Left lung (tissue), 10 donors: Measurements from ENCODE around the gene ORC2. TPM values are rescaled to one million over a fixed set of nuclear protein-coding genes. Genes with fewer than 3 reads are reported as not detected.

Experiments
- ATAC-seq: fragments of 200-7000 bp; cut with Tn5 transposase; one replicate; pipeline ENCODE4 v1.9.1; 2020; ENCODE audit warnings: moderate library complexity
- DNase-seq, 4 donors: peaks; one replicate each; pipeline ENCODE4 v3.0.0-alpha.2; 2013 to 2020
- H3K27ac ChIP-seq, 2 donors: fragments of 200-600 bp; sonication (generic) in 1 of 2; one replicate each; pipeline versions ENCODE4 v1.5.0 to v1.8.0; 2020 to 2021
- H3K27me3 ChIP-seq, 2 donors: fragments of 200-600 bp; sonication (generic) in 1 of 2; one replicate each; pipeline versions ENCODE4 v1.5.0 to v1.8.0; 2020 to 2021
- H3K36me3 ChIP-seq, 2 donors: fragments of 200-600 bp; sonication (generic) in 1 of 2; one replicate each; pipeline versions ENCODE4 v1.5.0 to v1.8.0; 2020 to 2021
- H3K4me1 ChIP-seq, 2 donors: fragments of 200-600 bp; one replicate each; pipeline ENCODE4 v1.8.0; 2021
- H3K4me3 ChIP-seq, 2 donors: fragments of 200-600 bp; sonication (generic) in 1 of 2; one replicate each; pipeline versions ENCODE4 v1.5.0 to v1.8.0; 2020 to 2021; ENCODE audit warnings: mild to moderate bottlenecking in 1 of 2
- H3K9me3 ChIP-seq, 2 donors: fragments of 200-600 bp; sonication (generic) in 1 of 2; one replicate each; pipeline versions ENCODE4 v1.5.0 to v1.8.0; 2020 to 2021
- CTCF ChIP-seq, 2 donors: fragments of 200-600 bp; sonication (generic) in 1 of 2; IDR thresholded peaks; one replicate each; pipeline versions ENCODE4 v1.5.0 to v1.8.0; 2021; ENCODE audit warnings: antibody characterized with exemption in 2 of 2
- intact Hi-C, 2 donors: fragments of 100-400 bp; cut with DNase I; formaldehyde crosslinking; loops; one replicate each; pipeline versions ENCODE4 v1.11.2 to v1.14.2; 2022
- polyA plus RNA-seq, 6 donors: library from polyadenylated mRNA; unstranded; fragments of 120-200 nt; gene quantifications; one replicate each; pipeline ENCODE4 v1.2.1, GENCODE V29; 2013; ENCODE audit not compliant: insufficient read length in 6 of 6
- total RNA-seq, 2 donors: library from RNA; stranded (reverse); fragmentation: NEBNext Ultra II Directional; extraction: Animal tissue kit (Norgen Biotek cat#: 25700); gene quantifications; one replicate each; pipeline ENCODE4 v1.2.1, GENCODE V29; 2021
- donor health status: DM: no; HTN: yes; CAD: no.
- donor health status: DM: no; HTN: no; CAD: no.

ORC2 gene
- total and polyA plus RNA-seq, 8 donors: 25.6 to 46.1 (median 39.0) TPM

- ATAC-seq: no peak
- Histone ChIP-seq H3K27me3 (no peaks in the 10 kb centered on the region), H3K36me3 (peaks cover 0 to 92% of the 10 kb centered on the region in 2 donors), H3K27ac (no peak overlapping the region), H3K4me3 (no peak overlapping the region), H3K4me1 (no peaks in the 10 kb centered on the region), H3K9me3 (no peaks in the 10 kb centered on the region)
- intact Hi-C loops: no loop called here
- TF ChIP-seq CTCF (IDR thresholded peaks at IDR 0.05): no peak
- DNase-seq: no peak
Measured at GRCh38 chr2:201004370-201004769, 40.9 kb upstream of the ORC2 start.

- ATAC-seq (no peak), DNase-seq (no peak)
- Histone ChIP-seq H3K4me3 (no peak overlapping the region), H3K4me1 (no peaks in the 10 kb centered on the region), H3K27me3 (no peaks in the 10 kb centered on the region), H3K27ac (no peak overlapping the region), H3K9me3 (no peaks in the 10 kb centered on the region), H3K36me3 (peaks cover 0 to 97% of the 10 kb centered on the region in 2 donors)
- intact Hi-C loops: no loop called here
- TF ChIP-seq CTCF (IDR thresholded peaks at IDR 0.05): no peak
Measured at GRCh38 chr2:200993097-200993496, 29.6 kb upstream of the ORC2 start.

GRCh38 chr2:200987137-200987536 lies 23.7 kb upstream of the ORC2 start:
- DNase-seq (no peak), ATAC-seq (no peak)
- peaks cover 0 to 75% of the 10 kb centered on the region in 2 donors for H3K36me3 ChIP-seq
- no peaks in the 10 kb centered on the region for H3K27me3 ChIP-seq
- no peak for TF ChIP-seq CTCF (IDR thresholded peaks at IDR 0.05)
- no peaks in the 10 kb centered on the region for H3K4me1 ChIP-seq
- H3K27ac ChIP-seq: no peak overlapping the region
- H3K4me3 ChIP-seq: no peak overlapping the region
- H3K9me3 ChIP-seq: no peaks in the 10 kb centered on the region
- intact Hi-C loops: no loop called here

- intact Hi-C loops: no loop called here
- Histone ChIP-seq H3K4me3 (no peak overlapping the region), H3K9me3 (no peaks in the 10 kb centered on the region), H3K27me3 (no peaks in the 10 kb centered on the region), H3K36me3 (peaks cover 0 to 71% of the 10 kb centered on the region in 2 donors), H3K27ac (no peak overlapping the region), H3K4me1 (no peaks in the 10 kb centered on the region)
- TF ChIP-seq CTCF (IDR thresholded peaks at IDR 0.05): no peak
- no peak for DNase-seq
- ATAC-seq: no peak
Measured at GRCh38 chr2:200985799-200986198, 22.3 kb upstream of the ORC2 start.

- no peak for TF ChIP-seq CTCF (IDR thresholded peaks at IDR 0.05)
- intact Hi-C loops: no loop called here
- H3K9me3 ChIP-seq: no peaks in the 10 kb centered on the region
Measured at GRCh38 chr2:200976710-200977109, 13.2 kb upstream of the ORC2 start.

More at GRCh38 chr2:200976710-200977109, 13.2 kb upstream of the ORC2 start:
- no peak for ATAC-seq
- Histone ChIP-seq H3K4me3 (no peak overlapping the region), H3K4me1 (no peaks in the 10 kb centered on the region), H3K27me3 (no peaks in the 10 kb centered on the region), H3K36me3 (peaks cover 0 to 24% of the 10 kb centered on the region in 2 donors), H3K27ac (no peak overlapping the region)
- DNase-seq: no peak
